Tibial artery (tissue), 4 donors: ENCODE data around the gene TDRD9.

Experiments
- DNase-seq, 2 donors: peaks; one replicate each; pipeline ENCODE4 v3.0.0-alpha.2; 2019
- H3K27ac ChIP-seq, 2 donors: fragments of 200-600 bp; sonication (generic) in 1 of 2; 1 replicate in 1 of 2; 2 replicates in 1 of 2; pipeline ENCODE4 v1.5.1; 2018 to 2019; ENCODE audit warnings: mild to moderate bottlenecking in 1 of 2
- H3K27me3 ChIP-seq, 2 donors: fragments of 200-600 bp; sonication (generic) in 1 of 2; one replicate each; pipeline versions ENCODE4 v1.5.1 to v1.6.0; 2016 to 2019
- H3K36me3 ChIP-seq, 3 donors: fragments of 200-600 bp; sonication (generic) in 2 of 3; one replicate each; pipeline ENCODE4 v1.5.1; 2016 to 2019; ENCODE audit warnings: mild to moderate bottlenecking in 2 of 3
- H3K4me1 ChIP-seq, 4 donors: fragments of 200-600 bp; sonication (generic) in 2 of 4; 1 replicate in 3 of 4; 2 replicates in 1 of 4; pipeline ENCODE4 v1.5.1; 2016 to 2019
- H3K4me3 ChIP-seq, 2 donors: fragments of 200-600 bp; sonication (generic) in 1 of 2; 1 replicate in 1 of 2; 2 replicates in 1 of 2; pipeline ENCODE4 v1.5.1; 2018 to 2019; ENCODE audit warnings: mild to moderate bottlenecking in 2 of 2
- H3K9me3 ChIP-seq, 3 donors: fragments of 200-600 bp; sonication (generic) in 1 of 3; one replicate each; pipeline ENCODE4 v1.5.1; 2016 to 2019
- CTCF ChIP-seq, 2 experiments: fragments of 200-600 bp in 1 of 2; fragments of 450-650 bp in 1 of 2; IDR thresholded peaks; one replicate each; pipeline ENCODE4 v1.5.1; 2017 to 2019; ENCODE audit warnings: antibody characterized with exemption in 2 of 2, mild to moderate bottlenecking in 1 of 2, moderate library complexity in 1 of 2
- intact Hi-C: fragments of 100-400 bp; cut with DNase I; formaldehyde crosslinking; loops from one replicate; pipeline ENCODE4 v1.15.0; 2023; ENCODE audit warnings: low total_unique reads

TDRD9 gene

GRCh38 chr14:104007121-104007520 lies 78.9 kb downstream of the TDRD9 start:
- no peaks in the 10 kb centered on the region for H3K27me3 ChIP-seq
- peaks cover 0 to 2% (median 0%) of the 10 kb centered on the region in 4 donors for H3K4me1 ChIP-seq
- no peak overlapping the region for H3K27ac ChIP-seq
- H3K36me3 ChIP-seq, result no peaks in the 10 kb centered on the region
- no peak for TF ChIP-seq CTCF (IDR thresholded peaks at IDR 0.05)
- intact Hi-C loops, result no loop called here
- no peak overlapping the region for H3K4me3 ChIP-seq
- no peak for DNase-seq
- no peaks in the 10 kb centered on the region for H3K9me3 ChIP-seq

- no peak for TF ChIP-seq CTCF (IDR thresholded peaks at IDR 0.05)
These were observed 81.0 kb downstream of the TDRD9 start for GRCh38 chr14:104009297-104009696.

GRCh38 chr14:104011824-104012517 lies 83.7 kb downstream of the TDRD9 start:
- Histone ChIP-seq H3K4me3 (no peak overlapping the region), H3K9me3 (no peaks in the 10 kb centered on the region), H3K27me3 (no peaks in the 10 kb centered on the region), H3K27ac (no peak overlapping the region), H3K36me3 (no peaks in the 10 kb centered on the region), H3K4me1 (peaks cover 0 to 3% (median 0%) of the 10 kb centered on the region in 4 donors)
- TF ChIP-seq CTCF (IDR thresholded peaks at IDR 0.05), result no peak
- DNase-seq, result no peak
- intact Hi-C loops, result no loop called here

More at GRCh38 chr14:104009297-104009696, 81.0 kb downstream of the TDRD9 start:
- no peak overlapping the region for H3K27ac ChIP-seq
- H3K4me3 ChIP-seq, result no peak overlapping the region
- intact Hi-C loops, result no loop called here
- no peaks in the 10 kb centered on the region for H3K27me3 ChIP-seq
- no peak for DNase-seq
- peaks cover 0 to 3% (median 0%) of the 10 kb centered on the region in 4 donors for H3K4me1 ChIP-seq
- H3K36me3 ChIP-seq, result no peaks in the 10 kb centered on the region
- no peaks in the 10 kb centered on the region for H3K9me3 ChIP-seq

GRCh38 chr14:104014764-104015163 lies 86.5 kb downstream of the TDRD9 start:
- Histone ChIP-seq H3K4me1 (peaks cover 0 to 3% (median 0%) of the 10 kb centered on the region in 4 donors), H3K9me3 (no peaks in the 10 kb centered on the region), H3K36me3 (no peaks in the 10 kb centered on the region), H3K27ac (no peak overlapping the region), H3K4me3 (no peak overlapping the region), H3K27me3 (no peaks in the 10 kb centered on the region)
- DNase-seq, result no peak
- TF ChIP-seq CTCF (IDR thresholded peaks at IDR 0.05), result no peak
- intact Hi-C loops, result no loop called here

GRCh38 chr14:104016873-104017650 lies 88.8 kb downstream of the TDRD9 start:
- Histone ChIP-seq H3K4me3 (no peak overlapping the region), H3K27me3 (peaks cover 0 to 7% of the 10 kb centered on the region in 2 donors), H3K4me1 (peaks cover 0 to 1% (median 0%) of the 10 kb centered on the region in 4 donors), H3K27ac (no peak overlapping the region), H3K9me3 (no peaks in the 10 kb centered on the region), H3K36me3 (no peaks in the 10 kb centered on the region)
- intact Hi-C loops, result no loop called here
- TF ChIP-seq CTCF (IDR thresholded peaks at IDR 0.05), result no peak
- DNase-seq, result no peak
